ENCODE data around the gene LAMA3.

The LAMA3 gene

GRCh38 chr18:23855721-23856120 is 166.5 kb downstream of the LAMA3 start:
- H3K4me1 ChIP-seq, result peaks cover 0 to 2% (median 0%) of the 10 kb centered on the region in 4 donors
- no peak for DNase-seq
- intact Hi-C loops (cut with DNase I; ENCODE audit: low total_unique reads), result no loop called here
- H3K4me3 ChIP-seq, result no peak overlapping the region
- H3K9me3 ChIP-seq, result no peaks in the 10 kb centered on the region
- H3K27ac ChIP-seq, result no peak overlapping the region
- no peaks in the 10 kb centered on the region for H3K36me3 ChIP-seq
- no peaks in the 10 kb centered on the region for H3K27me3 ChIP-seq
- TF ChIP-seq, protein P1, sequence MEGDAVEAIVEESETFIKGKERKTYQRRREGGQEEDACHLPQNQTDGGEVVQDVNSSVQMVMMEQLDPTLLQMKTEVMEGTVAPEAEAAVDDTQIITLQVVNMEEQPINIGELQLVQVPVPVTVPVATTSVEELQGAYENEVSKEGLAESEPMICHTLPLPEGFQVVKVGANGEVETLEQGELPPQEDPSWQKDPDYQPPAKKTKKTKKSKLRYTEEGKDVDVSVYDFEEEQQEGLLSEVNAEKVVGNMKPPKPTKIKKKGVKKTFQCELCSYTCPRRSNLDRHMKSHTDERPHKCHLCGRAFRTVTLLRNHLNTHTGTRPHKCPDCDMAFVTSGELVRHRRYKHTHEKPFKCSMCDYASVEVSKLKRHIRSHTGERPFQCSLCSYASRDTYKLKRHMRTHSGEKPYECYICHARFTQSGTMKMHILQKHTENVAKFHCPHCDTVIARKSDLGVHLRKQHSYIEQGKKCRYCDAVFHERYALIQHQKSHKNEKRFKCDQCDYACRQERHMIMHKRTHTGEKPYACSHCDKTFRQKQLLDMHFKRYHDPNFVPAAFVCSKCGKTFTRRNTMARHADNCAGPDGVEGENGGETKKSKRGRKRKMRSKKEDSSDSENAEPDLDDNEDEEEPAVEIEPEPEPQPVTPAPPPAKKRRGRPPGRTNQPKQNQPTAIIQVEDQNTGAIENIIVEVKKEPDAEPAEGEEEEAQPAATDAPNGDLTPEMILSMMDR (IDR thresholded peaks at IDR 0.05), result no peak

DNA sequence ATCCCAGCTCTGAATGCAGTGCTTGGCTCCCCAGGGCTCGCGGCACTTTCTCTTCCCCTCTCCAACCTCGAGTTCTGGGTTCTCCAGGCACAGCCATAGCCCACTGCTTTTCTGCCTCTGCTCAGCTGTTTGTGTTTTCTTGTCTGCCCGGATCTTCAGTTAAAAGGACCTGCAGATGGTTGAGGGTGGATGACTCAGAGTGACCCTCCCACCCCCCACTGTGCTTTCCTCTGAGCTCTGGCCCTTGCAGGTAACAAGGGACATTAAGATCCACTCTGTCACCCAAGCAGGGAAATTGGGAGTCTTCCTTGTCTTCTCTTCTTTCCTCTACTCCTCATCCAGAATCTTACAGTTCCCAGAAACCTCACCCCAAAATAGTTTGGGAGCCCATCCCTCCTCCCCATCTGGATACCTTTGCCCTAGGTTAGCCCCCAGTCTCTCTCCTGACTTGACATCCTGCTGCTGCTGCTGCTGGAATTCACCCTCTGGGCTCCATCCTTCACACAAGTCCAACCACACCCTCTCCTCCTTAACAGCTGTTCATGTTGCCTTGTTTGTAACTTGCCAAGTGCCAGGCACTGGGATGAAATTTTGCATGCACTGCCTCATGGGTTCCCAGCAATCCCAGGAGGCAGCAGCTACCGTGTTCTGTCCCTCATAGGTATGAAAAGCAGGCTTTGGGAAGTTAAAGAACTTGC is 167.4 kb downstream of the LAMA3 start:
- Histone ChIP-seq H3K4me3 (no peak overlapping the region), H3K27ac (no peak overlapping the region), H3K36me3 (no peaks in the 10 kb centered on the region), H3K4me1 (peaks cover 0 to 10% (median 2%) of the 10 kb centered on the region in 4 donors), H3K9me3 (no peaks in the 10 kb centered on the region), H3K27me3 (no peaks in the 10 kb centered on the region)
- TF ChIP-seq, protein P1 (IDR thresholded peaks at IDR 0.05), result no peak
- intact Hi-C loops (cut with DNase I; ENCODE audit: low total_unique reads), result no loop called here
- no peak for DNase-seq

GRCh38 chr18:23857164-23857552 is 167.9 kb downstream of the LAMA3 start:
- H3K9me3 ChIP-seq, result no peaks in the 10 kb centered on the region
- H3K27me3 ChIP-seq, result no peaks in the 10 kb centered on the region
- H3K27ac ChIP-seq, result no peak overlapping the region
- no peaks in the 10 kb centered on the region for H3K36me3 ChIP-seq
- DNase-seq, result no peak
- H3K4me3 ChIP-seq, result no peak overlapping the region
- H3K4me1 ChIP-seq, result peaks cover 0 to 13% (median 4%) of the 10 kb centered on the region in 4 donors
- intact Hi-C loops (cut with DNase I; ENCODE audit: low total_unique reads), result no loop called here
- TF ChIP-seq, protein P1 (IDR thresholded peaks at IDR 0.05), result no peak

GRCh38 chr18:23857756-23858155 is 168.5 kb downstream of the LAMA3 start:
- intact Hi-C loops (cut with DNase I; ENCODE audit: low total_unique reads), result no loop called here
- no peaks in the 10 kb centered on the region for H3K36me3 ChIP-seq
- no peak overlapping the region for H3K4me3 ChIP-seq
- H3K27ac ChIP-seq, result no peak overlapping the region
- DNase-seq, result no peak
- H3K27me3 ChIP-seq, result no peaks in the 10 kb centered on the region
- no peaks in the 10 kb centered on the region for H3K9me3 ChIP-seq
- TF ChIP-seq, protein P1 (IDR thresholded peaks at IDR 0.05), result no peak
- H3K4me1 ChIP-seq, result peaks cover 0 to 18% (median 5%) of the 10 kb centered on the region in 4 donors

- intact Hi-C loops (cut with DNase I; ENCODE audit: low total_unique reads), result no loop called here
- DNase-seq, result no peak
Measured at GRCh38 chr18:23859466-23860336, 170.4 kb downstream of the LAMA3 start.

More at GRCh38 chr18:23859466-23860336, 170.4 kb downstream of the LAMA3 start:
- Histone ChIP-seq H3K4me3 (no peak overlapping the region), H3K9me3 (no peaks in the 10 kb centered on the region), H3K27me3 (no peaks in the 10 kb centered on the region), H3K4me1 (peaks cover 0 to 36% (median 6%) of the 10 kb centered on the region in 4 donors), H3K36me3 (no peaks in the 10 kb centered on the region), H3K27ac (no peak overlapping the region)
- TF ChIP-seq, protein P1 (IDR thresholded peaks at IDR 0.05), result no peak
